D341Med (cell line): ENCODE data around the gene GRAMD1B.
A peak's percentile ranks its signal among the peaks of the same experiment; 100 is the strongest.

Experiments used
- DNase-seq: peaks from one replicate; pipeline ENCODE4 v3.0.0; 2012; ENCODE audit warnings: low spot score

GRAMD1B gene

DNA sequence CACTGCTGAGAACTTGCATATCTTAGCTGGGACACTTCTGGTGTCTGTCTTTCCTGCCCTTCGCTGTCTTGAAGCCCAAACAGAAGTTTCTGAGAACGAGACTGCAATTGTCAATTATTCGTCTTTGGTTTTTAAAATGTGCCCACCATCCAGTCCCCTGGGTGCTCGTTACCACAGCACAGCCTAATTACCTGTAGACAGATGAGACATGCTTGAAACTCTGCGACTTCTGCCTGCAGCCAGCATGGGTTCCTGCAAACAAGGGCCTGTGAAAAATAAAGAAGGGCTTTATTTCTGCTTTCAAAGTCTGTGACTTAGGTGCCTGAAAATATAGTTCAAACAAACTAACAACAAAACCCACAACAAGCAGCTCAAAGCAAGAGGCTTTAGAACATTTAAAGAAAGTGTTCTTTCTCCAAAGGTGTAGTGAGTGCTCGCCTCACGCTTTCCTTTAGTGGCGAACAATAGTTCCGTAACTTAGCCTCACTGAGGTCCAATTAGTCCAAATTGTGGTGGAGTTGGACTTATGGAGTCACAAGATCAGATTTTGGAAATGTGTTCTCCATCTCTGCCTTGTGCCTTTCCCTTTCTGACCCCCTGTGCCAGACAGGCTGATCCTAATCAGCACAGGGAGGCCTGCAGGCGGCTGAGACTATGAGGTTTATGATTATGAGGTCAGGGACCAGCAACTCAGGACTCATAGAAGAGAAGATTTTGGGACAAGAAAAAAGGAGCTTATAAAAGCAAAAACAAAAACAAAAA, 20.4 kb upstream of the GRAMD1B start:
- no peak for DNase-seq

- DNase-seq = no peak
Measured at GRCh38 chr11:123410218-123410549, 19.9 kb upstream of the GRAMD1B start.

DNA sequence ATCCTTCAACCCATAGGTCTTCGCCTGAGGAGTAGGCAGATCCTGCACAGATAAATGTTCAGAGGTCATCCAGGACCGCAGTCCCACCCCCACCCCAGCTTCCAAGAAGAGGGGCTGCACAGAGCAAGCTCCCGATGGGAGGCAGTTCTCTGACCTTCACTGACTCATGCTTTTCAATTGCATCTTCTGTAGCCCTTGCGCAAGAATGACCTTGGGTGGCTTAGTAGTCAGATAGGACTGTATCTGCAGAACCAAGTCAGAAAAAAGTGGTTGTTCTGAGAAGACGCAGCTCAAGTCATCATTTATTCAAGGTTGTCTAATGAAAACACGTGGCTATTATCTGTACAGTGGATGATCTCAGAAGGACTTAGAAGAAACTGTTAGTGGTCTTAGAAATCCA, 16.4 kb upstream of the GRAMD1B start:
- DNase-seq = no peak

DNA sequence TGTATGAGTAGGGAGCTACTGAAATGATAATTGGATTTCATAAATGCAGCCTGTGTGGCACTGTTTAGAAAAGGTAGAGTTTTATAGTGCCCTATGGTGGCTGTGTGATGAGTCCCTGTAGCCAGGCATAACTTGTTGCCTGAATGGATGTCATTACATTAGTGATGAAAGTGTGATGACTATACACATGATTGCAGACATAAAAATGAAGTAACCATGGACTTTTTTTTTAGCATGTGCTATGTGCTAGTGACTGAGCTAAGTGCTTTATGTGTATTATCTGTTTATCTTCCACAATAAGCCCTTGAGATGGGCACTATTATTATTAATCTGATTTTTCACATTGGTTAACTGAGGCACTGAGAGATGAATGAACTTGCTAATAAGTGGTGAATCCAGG, 13.5 kb upstream of the GRAMD1B start:
- no peak for DNase-seq

DNA sequence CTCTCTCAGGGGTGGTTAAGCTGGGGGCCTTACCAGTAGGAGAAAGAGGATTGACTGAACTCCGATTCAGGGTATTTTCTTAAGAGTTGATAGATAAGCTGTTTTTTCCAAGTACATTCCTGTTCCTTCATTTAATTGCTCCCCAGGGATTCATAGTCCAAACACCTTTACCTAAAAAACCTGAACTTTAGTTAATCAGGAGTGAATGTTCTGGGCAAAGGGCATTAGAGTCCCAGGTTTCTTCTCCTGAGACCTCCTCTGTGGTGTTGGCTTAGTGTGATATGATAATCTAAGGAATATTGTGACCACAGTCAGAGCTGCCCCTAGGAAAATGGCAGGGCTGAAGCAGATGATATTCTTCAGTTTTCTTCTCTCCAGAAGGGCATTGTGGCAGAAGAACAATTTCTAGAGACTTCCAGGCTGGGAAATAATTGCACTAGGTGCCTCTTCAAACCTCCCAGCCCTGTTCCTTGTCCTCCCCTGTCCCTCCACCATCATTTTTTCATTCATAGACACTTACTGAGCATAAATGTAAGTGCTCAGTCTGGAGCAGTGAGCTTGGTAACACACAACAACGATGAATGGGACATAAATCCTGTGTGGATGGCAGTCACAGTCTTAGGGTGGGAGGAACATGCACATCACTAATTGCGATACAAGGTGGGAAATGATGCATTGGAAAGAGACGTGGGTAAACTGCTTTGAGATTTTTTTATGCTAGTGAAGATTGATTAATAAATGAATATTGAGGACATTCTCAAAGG, 11.5 kb upstream of the GRAMD1B start:
- no peak for DNase-seq

DNA sequence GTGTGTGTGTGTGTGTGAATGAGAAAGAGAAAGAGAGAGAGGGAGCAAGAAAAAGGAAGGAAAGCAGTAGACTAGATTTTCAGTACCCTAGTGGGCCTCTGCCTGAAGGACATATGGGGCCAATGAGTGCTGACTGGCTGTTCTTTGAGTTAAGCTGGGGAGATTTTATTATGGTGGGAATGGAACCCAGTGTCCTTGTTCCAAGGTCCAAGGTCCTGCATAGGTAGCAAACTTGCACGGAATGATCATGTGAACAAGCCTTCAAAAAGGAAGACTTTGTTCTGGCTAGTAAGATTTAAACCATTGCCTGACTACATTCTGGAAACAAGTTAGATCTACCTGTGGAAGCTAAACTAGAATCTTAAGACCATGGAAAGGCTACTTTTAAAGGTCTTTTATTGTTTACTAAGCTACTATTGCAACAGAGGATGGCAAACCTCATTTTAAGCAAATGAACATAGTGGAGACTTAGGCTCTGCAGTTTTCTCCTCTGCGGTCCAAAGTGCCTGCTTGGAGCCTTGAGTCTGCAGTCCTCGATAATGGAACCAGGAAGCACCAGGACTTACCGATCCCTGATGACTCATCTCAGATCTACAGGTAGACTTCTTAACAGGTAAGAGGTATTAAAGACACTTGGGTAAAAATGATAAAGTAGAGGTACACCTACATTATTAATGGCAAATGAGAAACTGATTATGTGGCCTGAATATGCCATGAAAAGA, 10.2 kb upstream of the GRAMD1B start:
- DNase-seq = no peak

- DNase-seq = no peak
Measured at GRCh38 chr11:123421589-123421988, 8.5 kb upstream of the GRAMD1B start.

GRCh38 chr11:123425367-123425766, 4.7 kb upstream of the GRAMD1B start:
- no peak for DNase-seq

DNA sequence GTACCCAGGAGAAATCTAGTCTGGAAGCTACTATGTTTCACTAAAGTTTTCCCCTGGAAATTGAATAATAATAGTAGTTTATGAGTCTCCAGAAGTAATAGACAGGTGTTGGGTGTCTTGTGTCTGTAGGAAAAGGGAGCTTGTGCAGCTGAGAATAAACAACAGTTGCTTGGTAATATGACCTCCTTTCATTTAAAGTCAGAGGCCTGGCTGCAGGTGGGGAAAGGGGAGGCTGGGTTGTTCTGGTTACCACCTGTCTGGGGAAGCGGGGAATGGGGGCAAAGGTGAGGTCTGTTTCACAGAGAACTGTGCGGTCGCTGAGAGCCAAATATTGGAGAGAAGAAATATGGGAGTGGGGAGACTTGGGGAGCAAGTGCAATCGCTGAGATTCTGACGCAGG, 3.3 kb upstream of the GRAMD1B start:
- DNase-seq = no peak

DNA sequence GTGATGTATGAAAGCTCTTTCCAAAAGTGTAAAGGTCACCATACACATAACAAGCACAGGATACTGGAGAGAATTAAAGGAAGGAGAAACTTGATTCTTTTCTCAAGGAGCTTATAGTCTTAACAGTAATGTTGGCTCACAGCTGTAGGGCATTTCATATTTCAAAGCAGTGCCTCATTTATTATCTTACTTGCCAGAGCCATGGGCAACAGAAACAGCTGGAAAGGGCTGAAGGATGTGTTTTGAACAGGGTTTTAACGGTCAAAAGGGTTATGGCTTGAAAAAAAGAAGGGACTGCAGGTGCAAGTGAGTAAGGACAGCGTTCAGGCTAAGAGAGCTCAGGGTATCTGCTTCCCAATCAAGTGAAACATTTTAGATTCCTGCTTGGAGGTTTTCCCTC, 2.7 kb upstream of the GRAMD1B start:
- no peak for DNase-seq

DNA sequence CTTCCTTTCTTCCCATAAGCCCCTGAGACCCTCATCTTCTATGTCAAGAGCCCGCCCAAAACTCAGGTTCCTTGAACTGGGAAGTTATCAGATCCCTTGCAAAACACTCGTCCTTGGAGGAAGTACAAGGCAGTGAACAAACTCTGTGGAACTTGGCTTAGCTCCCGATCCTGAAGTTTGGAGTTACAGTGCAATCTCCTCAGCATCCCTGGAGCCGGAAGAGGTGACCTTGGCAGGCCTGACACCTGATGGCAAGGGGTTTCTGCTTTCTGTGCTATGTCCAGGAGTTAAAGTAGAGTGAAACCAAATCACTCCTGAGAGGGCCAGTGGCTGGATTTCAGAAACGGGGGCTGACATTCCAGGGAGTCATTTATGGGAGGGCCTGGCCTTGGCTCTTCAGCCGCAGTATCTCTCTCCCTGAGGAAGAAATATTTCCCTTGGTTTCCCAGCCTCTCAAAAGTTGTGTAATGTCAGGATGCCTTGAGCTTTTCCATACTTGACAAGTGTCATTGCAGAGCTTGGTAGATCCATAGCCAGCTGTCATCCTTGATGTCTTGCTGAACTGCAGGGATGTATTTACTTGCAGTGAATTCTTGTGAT, 1.9 kb upstream of the GRAMD1B start:
- DNase-seq = no peak

DNA sequence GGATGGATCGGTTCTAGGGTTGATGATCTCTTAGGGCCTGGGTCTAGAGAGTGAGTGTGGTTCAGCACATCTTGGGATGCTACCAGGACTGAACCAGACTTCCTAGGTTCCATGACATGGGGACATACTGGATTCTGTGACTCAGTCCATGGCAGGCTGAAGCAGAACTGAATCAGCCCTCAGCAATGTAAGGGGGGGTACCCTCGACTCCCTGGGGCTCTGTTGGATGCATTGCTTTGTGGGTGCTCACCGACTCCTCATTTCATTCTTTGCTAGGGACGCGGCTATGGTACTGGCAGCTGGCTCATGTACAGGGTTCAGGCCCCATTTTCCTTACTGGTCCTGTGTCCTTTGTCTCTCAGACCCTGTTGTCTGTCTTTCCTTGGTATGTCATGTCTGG, 733 bp upstream of the GRAMD1B start:
- DNase-seq = no peak

DNA sequence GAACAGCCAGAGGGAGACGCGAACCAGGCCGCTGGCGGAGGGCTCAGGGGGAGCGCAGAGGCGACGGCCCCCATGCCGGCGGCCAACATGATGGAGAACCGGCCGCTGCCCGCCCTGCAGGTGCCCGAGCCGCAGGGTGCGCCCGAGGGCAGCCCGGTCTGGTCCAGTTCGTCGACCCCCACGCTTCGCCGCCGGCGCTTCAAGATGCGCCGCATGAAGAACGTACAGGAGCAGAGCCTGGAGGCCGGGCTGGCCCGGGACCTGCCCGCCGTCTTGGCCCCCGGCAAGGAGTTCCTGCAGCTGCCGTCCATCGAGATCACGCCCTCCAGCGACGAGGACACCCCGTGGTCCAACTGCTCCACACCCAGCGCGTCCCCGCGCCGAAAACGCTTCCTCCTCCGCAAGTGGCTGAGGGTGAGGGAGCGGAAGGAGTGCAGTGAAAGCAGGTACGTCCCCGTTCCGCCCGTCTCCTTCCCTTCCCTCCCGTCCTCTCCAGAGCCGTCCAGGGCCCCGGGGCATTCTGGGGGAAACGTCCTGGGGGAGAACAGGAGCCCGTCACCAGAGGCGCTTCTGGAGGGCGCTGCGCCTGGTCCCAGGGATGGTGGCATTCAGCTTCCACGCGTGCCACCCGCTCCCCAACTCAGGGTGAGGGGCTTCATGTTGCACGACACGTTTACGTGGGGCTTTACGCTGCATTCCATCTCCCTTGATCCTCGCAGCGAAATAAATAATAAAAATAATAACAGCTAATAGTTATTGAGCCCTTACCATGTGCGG, 840 bp downstream of the GRAMD1B start:
- peak; percentile 52 for DNase-seq

DNA sequence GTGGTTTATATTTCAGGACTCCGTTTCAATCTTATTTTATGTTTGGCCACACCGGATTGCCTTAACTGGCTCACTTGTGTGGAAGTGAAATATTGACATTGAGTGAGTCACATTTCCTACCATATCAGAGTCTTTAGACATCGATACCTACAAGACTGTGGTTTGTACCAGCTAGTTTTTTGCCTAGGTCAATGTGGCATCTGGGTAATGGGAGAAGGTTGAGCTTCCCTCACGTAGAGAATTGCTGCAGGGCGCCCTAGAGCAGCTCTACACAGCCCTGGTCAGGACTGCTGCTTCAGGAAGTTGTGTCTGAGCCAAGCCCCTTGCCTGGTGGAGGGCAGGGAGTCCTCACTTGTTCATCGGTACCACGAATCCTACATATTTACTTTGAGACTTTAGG, 1.6 kb downstream of the GRAMD1B start:
- no peak for DNase-seq

DNA sequence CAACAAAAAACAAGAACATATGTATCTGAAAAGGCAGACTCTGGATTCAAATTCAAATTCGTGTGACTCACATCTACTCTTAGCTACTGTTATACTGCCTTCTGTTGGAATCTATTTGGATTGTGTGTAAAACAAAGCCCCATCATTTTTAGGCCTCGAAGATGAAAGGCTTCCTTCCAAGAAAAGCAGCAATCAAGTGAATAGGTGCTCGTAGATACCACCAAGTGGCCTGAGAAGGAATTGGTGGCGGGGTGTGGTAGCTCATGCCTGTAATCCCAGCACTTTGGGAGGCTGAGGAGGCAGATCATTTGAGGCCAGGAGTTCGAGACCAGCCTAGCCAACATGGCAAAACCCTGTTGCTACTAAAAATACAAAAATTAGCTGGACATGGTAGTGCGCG, 4.2 kb downstream of the GRAMD1B start:
- DNase-seq = no peak

DNA sequence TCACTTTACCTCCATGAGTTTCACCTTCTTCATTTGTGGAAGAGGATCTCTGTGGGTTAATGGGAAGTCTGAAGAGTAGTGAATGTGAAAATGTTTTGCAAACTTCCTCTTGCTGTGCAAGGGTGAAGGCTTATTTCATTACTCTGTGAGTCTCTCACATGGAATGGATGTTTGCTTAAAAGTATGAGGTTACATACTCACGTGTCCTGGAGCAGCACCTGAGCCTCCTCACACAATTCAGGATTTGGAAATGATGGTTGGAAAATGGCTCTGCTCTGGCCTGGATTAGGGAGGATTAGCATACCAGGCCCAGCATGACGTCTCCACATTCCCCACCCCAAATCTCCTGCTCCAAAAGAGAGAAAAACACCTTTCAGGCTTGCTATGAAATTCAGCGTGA, 4.8 kb downstream of the GRAMD1B start:
- DNase-seq = no peak

GRCh38 chr11:123437236-123437979, 7.3 kb downstream of the GRAMD1B start:
- DNase-seq = no peak

- DNase-seq = no peak
Measured at GRCh38 chr11:123438131-123438627, 8.1 kb downstream of the GRAMD1B start.

DNA sequence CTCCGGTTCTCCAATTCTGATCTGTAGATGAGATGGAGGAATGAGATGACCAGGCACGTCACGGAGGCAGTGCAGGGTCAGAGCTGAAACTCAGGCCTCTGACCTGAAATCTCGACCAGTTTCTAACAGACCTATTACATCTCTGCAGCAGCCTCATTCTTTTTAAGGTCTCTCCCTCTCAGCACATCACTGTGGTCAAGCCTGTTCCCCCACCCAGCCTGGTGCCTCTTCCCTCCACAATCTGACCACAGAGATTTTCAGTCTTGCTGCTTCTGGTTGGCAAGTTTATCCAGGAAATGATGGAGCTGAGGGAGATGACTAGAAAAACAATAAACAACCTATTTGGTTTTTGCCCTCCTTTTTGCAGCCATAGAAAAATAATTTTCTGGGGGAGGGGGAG, 9.5 kb downstream of the GRAMD1B start:
- no peak for DNase-seq

DNA sequence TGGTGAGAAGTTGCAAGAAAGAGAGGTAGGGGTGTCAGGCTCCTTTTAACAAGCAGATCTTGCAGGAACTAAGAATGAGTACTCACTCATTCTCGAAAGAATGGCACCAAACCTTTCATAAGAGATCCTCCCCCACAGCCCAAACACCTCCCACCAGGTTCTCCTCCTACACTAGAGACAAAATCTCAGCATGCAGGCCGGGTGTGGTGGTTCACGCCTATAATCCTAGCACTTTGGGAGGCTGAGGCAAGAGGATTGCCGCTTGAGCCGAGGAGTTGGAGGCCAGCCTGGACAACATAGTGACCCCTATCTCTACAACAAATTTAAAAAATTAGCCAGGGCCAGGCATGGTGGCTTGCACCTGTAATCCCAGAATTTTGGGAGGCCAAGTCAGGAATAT, 11.1 kb downstream of the GRAMD1B start:
- DNase-seq = no peak
